ENCODE measurements around the gene DUOX2.

DNA sequence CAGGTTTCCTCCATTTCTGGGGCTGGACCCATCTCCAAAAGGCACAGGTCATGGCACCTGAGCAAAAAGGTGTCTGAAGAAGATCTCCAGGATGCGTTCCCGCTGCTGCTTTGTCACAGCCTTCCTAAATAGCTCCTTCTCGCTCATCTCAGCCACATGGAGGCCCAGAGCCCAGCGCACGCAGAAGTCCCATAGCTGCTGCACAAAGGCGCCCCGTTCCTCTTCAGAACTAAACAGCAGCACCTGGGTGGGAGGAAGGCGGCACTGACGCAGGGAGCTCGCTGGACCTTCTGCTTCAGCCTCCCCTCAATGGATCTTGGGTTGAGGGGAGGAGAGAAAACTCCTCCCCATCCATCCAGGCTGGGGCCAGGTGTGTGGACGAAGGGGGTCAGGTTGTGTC lies 8.4 kb downstream of the DUOX2 start:
- TF ChIP-seq, protein P1, sequence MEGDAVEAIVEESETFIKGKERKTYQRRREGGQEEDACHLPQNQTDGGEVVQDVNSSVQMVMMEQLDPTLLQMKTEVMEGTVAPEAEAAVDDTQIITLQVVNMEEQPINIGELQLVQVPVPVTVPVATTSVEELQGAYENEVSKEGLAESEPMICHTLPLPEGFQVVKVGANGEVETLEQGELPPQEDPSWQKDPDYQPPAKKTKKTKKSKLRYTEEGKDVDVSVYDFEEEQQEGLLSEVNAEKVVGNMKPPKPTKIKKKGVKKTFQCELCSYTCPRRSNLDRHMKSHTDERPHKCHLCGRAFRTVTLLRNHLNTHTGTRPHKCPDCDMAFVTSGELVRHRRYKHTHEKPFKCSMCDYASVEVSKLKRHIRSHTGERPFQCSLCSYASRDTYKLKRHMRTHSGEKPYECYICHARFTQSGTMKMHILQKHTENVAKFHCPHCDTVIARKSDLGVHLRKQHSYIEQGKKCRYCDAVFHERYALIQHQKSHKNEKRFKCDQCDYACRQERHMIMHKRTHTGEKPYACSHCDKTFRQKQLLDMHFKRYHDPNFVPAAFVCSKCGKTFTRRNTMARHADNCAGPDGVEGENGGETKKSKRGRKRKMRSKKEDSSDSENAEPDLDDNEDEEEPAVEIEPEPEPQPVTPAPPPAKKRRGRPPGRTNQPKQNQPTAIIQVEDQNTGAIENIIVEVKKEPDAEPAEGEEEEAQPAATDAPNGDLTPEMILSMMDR (IDR thresholded peaks at IDR 0.05) = no peak
- TF ChIP-seq POLR2A (IDR thresholded peaks at IDR 0.05) (no peak), POLR2AphosphoS5 (IDR thresholded peaks at IDR 0.05) (no peak)

Measured in transverse colon (tissue), 4 donors.